ENCODE measurements around the gene AKAP12.

DNA sequence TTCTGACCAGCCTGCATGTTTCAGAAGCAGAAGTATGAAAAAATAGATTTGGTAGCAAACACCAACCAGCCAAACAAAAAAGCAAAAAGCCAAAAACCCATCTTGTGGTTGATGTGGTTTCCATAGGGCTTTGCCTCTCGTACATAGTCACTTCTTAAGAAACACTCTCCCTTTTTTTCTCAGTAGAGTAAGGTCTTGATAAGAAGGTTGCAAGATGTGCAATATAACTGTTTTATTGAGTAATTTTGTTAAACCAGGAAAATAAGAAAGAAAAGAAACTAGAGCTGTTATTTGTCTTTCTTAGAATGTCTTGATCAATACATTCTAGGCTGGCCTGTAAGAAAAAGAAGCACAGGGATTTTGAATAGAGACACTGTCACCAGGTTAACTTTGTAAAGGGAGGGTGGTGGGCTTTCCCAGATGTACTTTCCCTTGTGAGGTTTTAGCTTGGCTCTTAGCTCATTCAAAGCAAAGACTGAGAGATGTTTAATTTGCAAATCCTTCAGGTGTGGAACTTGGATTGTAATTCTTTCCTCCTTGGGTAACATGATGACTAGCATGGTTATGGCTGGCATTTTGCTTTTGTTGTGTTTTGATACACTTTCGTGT, 49.7 kb downstream of the AKAP12 start:
- TF ChIP-seq, protein P1, sequence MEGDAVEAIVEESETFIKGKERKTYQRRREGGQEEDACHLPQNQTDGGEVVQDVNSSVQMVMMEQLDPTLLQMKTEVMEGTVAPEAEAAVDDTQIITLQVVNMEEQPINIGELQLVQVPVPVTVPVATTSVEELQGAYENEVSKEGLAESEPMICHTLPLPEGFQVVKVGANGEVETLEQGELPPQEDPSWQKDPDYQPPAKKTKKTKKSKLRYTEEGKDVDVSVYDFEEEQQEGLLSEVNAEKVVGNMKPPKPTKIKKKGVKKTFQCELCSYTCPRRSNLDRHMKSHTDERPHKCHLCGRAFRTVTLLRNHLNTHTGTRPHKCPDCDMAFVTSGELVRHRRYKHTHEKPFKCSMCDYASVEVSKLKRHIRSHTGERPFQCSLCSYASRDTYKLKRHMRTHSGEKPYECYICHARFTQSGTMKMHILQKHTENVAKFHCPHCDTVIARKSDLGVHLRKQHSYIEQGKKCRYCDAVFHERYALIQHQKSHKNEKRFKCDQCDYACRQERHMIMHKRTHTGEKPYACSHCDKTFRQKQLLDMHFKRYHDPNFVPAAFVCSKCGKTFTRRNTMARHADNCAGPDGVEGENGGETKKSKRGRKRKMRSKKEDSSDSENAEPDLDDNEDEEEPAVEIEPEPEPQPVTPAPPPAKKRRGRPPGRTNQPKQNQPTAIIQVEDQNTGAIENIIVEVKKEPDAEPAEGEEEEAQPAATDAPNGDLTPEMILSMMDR (IDR thresholded peaks at IDR 0.05): no peak
- no peak for TF ChIP-seq POLR2A (IDR thresholded peaks at IDR 0.05)
